ENCODE results near the gene DLEC1.
"Not testable (repeated sequence)": the region's sequence is repeated elsewhere in the genome, so short reads cannot be mapped to it uniquely, and the experiment has no call there.

DLEC1 gene

DNA sequence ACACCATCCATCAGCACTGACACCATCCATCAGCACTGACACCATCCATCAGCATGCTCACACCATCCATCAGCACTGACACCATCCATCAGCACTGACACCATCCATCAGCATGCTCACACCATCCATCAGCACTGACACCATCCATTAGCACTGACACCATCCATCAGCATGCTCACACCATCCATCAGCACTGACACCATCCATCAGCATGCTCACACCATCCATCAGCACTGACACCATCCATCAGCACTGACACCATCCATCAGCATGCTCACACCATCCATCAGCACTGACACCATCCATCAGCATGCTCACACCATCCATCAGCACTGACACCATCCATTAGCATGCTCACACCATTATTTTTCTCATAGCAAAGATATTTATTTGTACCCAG lies 48.3 kb downstream of the DLEC1 start:
- not testable (repeated sequence) for H3K4me3 Mint-ChIP-seq; H3K27ac Mint-ChIP-seq; H3K27me3 Mint-ChIP-seq; H3K4me1 Mint-ChIP-seq (ENCODE audit: low read depth); H3K36me3 Mint-ChIP-seq; H3K9me3 Mint-ChIP-seq (ENCODE audit: low read depth)

DNA sequence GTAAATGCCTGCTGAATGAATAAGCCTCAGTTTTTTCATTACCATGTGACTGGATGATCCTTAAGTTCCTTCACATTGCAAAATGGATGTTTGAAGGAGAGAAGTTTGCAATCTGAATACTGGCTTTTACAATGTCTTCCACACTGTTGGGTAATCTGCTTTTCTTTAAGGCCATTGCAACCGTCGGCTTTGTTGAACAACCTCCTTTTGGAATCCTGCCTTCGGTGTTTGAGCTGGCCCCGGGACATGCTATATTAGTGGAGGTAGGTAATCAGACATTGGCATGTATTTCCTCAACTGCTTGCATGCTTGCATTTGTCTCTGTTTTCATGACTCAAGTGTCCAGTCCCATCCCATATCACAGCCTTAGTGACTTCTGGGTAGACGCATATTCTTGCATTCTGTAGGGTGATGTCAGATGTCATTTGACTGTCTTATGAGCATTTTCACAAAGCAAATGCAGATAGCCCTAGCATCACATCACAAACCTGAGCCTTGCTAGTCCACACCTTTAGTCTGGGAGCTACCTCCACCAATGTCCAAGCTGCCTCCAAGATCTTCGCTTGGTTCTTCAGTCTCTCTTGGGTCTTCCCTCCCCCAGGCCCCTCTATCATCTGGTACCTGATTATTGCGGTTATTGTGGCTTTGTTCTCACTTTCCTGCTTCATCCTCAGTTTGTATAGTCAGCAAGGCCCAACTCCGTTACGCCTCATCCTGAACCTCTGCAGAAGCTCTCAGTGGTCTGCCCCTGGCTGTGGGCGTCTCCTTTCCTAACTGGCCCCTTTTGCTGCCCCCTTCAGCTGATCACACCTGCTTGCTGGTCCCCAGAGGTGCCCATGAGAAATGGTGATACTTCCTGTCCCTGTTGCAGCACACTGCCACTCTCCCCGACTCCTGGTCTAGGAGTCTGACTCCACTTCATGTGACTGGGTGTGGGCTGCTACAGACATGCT lies 49.4 kb downstream of the DLEC1 start:
- Mint-ChIP-seq H3K9me3 (ENCODE audit: low read depth) (peaks cover 4% of the 10 kb centered on the region), H3K36me3 (no peaks in the 10 kb centered on the region), H3K4me1 (ENCODE audit: low read depth) (no peaks in the 10 kb centered on the region), H3K27me3 (no peaks in the 10 kb centered on the region), H3K27ac (no peak overlapping the region), H3K4me3 (no peak overlapping the region)

DNA sequence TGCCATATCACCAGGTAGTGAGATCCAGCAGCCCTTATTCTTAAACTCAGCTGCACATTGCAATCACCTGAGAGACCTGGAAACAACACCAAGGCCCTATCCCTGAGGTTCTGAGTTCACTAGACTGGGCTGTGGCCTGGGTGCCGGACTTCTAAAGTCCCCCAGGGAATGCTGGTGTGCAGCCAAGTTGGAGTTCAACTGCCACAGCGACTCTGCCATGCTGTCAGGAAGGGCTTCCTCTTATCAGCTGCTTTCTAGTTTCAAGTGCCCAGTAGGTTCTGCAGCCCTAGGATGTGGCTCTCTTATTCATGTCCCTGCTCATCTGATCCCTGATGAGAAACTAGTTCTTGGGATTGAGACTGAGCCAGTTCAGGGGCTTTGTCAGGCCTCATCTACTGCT lies 50.2 kb downstream of the DLEC1 start:
- Mint-ChIP-seq H3K27me3 (no peaks in the 10 kb centered on the region), H3K9me3 (ENCODE audit: low read depth) (peaks cover 1% of the 10 kb centered on the region), H3K4me1 (ENCODE audit: low read depth) (no peaks in the 10 kb centered on the region), H3K4me3 (no peak overlapping the region), H3K36me3 (no peaks in the 10 kb centered on the region), H3K27ac (no peak overlapping the region)

DNA sequence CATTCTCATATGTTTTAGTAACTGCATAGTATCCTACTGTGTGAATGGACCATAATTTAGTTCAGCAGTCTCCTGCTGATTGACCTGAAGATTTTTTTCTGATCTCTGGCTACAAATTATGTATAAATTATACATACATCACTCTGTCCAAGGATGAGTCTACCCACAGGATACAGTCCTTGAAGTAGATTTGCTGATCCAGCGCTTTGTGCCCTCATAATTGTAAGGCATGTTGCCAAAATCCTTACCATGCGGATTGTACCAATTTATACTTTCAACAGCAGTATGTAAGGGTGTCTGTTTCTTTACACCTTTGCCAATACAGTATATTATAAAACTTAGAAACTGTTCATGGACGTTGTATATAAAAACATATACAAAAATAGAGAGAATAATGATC lies 51.4 kb downstream of the DLEC1 start:
- no peak overlapping the region for H3K27ac Mint-ChIP-seq
- H3K27me3 Mint-ChIP-seq, result no peaks in the 10 kb centered on the region
- no peaks in the 10 kb centered on the region for H3K36me3 Mint-ChIP-seq
- no peaks in the 10 kb centered on the region for H3K9me3 Mint-ChIP-seq (ENCODE audit: low read depth)
- H3K4me1 Mint-ChIP-seq (ENCODE audit: low read depth), result no peaks in the 10 kb centered on the region
- no peak overlapping the region for H3K4me3 Mint-ChIP-seq

DNA sequence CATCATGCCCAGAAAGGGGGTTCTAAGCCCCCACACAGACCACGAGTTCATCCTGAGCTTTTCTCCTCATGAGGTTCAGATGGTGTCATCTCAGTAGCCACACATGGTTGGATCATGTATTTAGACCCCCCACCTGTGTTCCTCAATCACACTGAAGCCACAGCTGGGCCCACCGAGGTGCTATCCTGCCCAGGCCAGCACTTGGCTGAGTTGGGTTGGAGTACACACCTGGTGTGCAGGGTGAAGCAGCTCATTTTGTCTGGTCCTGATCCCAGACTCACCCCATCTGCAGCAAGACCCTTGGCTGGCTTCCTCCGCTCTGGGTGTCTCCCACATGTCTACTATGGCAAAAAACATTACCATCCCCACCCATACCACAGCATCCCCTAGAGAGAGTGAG lies 56.0 kb downstream of the DLEC1 start:
- H3K4me3 Mint-ChIP-seq, result no peak overlapping the region

GRCh38 chr3:38095669-38096483 lies 56.9 kb downstream of the DLEC1 start:
- Mint-ChIP-seq H3K27me3 (peaks cover 2% of the 10 kb centered on the region), H3K4me3 (no peak overlapping the region), H3K36me3 (no peaks in the 10 kb centered on the region), H3K9me3 (ENCODE audit: low read depth) (no peaks in the 10 kb centered on the region), H3K4me1 (ENCODE audit: low read depth) (no peaks in the 10 kb centered on the region), H3K27ac (no peak overlapping the region)

More for the DNA sequence above, 56.0 kb downstream of the DLEC1 start:
- peaks cover 2% of the 10 kb centered on the region for H3K27me3 Mint-ChIP-seq
- no peaks in the 10 kb centered on the region for H3K4me1 Mint-ChIP-seq (ENCODE audit: low read depth)
- no peaks in the 10 kb centered on the region for H3K9me3 Mint-ChIP-seq (ENCODE audit: low read depth)
- no peaks in the 10 kb centered on the region for H3K36me3 Mint-ChIP-seq
- no peak overlapping the region for H3K27ac Mint-ChIP-seq

GRCh38 chr3:38097446-38098375 lies 58.7 kb downstream of the DLEC1 start:
- Mint-ChIP-seq H3K36me3 (no peaks in the 10 kb centered on the region), H3K9me3 (ENCODE audit: low read depth) (no peaks in the 10 kb centered on the region), H3K27me3 (peaks cover 2% of the 10 kb centered on the region), H3K4me3 (no peak overlapping the region), H3K4me1 (ENCODE audit: low read depth) (no peaks in the 10 kb centered on the region), H3K27ac (no peak overlapping the region)

- Mint-ChIP-seq H3K9me3 (ENCODE audit: low read depth) (no peaks in the 10 kb centered on the region), H3K36me3 (no peaks in the 10 kb centered on the region), H3K27ac (no peak overlapping the region), H3K4me1 (ENCODE audit: low read depth) (no peaks in the 10 kb centered on the region), H3K27me3 (peaks cover 2% of the 10 kb centered on the region), H3K4me3 (no peak overlapping the region)
Measured at GRCh38 chr3:38098376-38098723, 59.3 kb downstream of the DLEC1 start.

DNA sequence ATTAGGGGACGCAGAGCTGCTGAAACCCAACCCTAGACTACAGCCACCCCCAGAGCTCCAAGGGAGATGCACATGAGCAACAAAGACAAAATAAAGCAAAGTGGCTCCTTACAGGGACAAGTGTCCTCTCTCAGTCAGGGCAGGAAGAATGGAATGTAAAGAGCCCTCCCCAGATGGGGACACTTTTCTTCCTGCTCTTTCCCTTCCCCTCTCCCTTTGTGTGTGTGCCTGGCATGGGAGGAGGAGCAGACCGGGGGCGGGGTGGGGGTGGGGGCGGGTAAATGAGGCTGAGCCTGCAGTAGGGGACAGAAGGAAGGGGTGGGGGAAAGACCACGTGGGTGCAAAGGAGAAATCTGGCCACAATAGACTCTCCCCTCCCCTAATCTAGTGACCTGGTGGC lies 60.5 kb downstream of the DLEC1 start:
- no peak overlapping the region for H3K4me3 Mint-ChIP-seq
- H3K4me1 Mint-ChIP-seq (ENCODE audit: low read depth), result no peaks in the 10 kb centered on the region
- no peaks in the 10 kb centered on the region for H3K36me3 Mint-ChIP-seq
- H3K27ac Mint-ChIP-seq, result no peak overlapping the region
- peaks cover 2% of the 10 kb centered on the region for H3K27me3 Mint-ChIP-seq
- H3K9me3 Mint-ChIP-seq (ENCODE audit: low read depth), result no peaks in the 10 kb centered on the region

GRCh38 chr3:38100498-38100897 lies 61.5 kb downstream of the DLEC1 start:
- Mint-ChIP-seq H3K4me1 (ENCODE audit: low read depth) (no peaks in the 10 kb centered on the region), H3K4me3 (no peak overlapping the region), H3K27ac (no peak overlapping the region), H3K27me3 (peaks cover 4% of the 10 kb centered on the region), H3K36me3 (peaks cover 5% of the 10 kb centered on the region), H3K9me3 (ENCODE audit: low read depth) (peaks cover 7% of the 10 kb centered on the region)

DNA sequence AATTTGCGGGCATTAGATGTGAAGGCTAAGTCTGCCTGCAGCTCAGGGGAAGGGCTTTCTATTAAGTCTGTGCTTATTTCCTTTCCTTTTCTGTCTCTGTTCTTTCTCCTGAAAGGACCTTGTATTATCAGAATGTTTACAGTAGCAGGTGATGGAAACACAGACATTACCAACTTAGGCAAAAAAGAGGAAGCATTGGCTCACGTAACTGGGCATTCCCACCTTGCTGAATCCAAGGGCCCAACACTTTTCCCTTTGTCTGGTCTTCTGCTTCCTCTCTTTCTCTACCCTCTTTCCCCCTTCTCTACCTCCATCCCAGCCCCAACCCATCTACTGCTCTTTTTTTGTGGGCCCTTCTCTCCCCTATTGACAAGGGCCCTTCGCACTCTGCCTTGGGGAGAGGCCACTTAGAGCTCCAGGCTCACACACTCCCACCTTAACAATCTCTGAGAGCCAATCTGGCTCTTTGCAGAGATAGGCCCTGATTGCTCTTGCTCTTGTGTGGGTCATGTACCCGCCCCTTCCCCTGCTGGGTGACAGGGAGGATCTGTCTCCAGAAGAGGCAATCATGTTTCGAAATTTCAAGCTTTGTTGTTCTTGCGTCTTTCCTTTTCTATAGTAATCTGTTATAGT lies 62.9 kb downstream of the DLEC1 start:
- Mint-ChIP-seq H3K4me1 (ENCODE audit: low read depth) (no peaks in the 10 kb centered on the region), H3K27ac (no peak overlapping the region), H3K36me3 (peaks cover 10% of the 10 kb centered on the region), H3K4me3 (no peak overlapping the region), H3K27me3 (peaks cover 4% of the 10 kb centered on the region), H3K9me3 (ENCODE audit: low read depth) (peaks cover 11% of the 10 kb centered on the region)

GRCh38 chr3:38102444-38102814 lies 63.4 kb downstream of the DLEC1 start:
- Mint-ChIP-seq H3K4me1 (ENCODE audit: low read depth) (no peaks in the 10 kb centered on the region), H3K27ac (no peak overlapping the region), H3K27me3 (peaks cover 4% of the 10 kb centered on the region), H3K9me3 (ENCODE audit: low read depth) (peaks cover 11% of the 10 kb centered on the region), H3K4me3 (no peak overlapping the region), H3K36me3 (peaks cover 10% of the 10 kb centered on the region)

- Mint-ChIP-seq H3K4me1 (ENCODE audit: low read depth) (no peaks in the 10 kb centered on the region), H3K27ac (no peak overlapping the region), H3K9me3 (ENCODE audit: low read depth) (peaks cover 11% of the 10 kb centered on the region), H3K4me3 (no peak overlapping the region), H3K36me3 (peaks cover 10% of the 10 kb centered on the region), H3K27me3 (peaks cover 2% of the 10 kb centered on the region)
Measured at GRCh38 chr3:38105525-38105924, 66.5 kb downstream of the DLEC1 start.

DNA sequence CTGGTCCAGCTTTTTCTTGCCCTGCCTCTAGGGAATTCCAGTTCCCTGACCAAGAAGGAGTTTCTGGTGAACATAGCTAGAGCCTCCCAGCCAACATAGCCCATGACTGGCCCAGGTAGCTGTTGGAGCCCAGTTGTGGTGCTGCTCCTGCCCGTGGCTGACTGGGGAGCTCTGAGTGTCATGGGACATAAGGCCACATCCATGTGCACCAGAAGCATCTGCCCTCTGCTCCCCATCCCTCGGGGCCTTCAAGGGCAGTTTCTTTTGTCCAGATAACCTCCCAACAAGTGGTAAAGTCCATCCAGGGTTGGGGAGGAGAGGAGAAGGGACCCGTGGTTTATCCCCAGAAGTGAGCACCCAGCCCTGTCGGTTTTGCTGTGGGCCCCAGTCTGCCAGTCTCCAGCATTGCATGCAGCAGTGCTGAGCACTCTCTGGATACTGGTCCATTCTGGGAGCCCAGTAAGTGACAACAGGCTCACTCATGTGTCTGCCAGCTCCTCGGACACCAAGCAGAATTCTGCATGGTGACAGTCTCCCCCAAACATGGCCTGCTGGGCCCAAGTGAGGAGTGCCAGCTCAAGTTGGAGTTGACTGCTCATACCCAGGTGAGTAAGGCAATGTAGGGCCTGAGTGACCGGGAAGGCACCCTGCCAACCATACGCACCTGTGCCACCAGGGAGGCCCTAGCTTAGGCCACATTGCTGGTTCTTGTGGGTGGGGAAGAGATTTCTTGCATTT lies 69.1 kb downstream of the DLEC1 start:
- H3K36me3 Mint-ChIP-seq, result peaks cover 10% of the 10 kb centered on the region
- H3K4me1 Mint-ChIP-seq (ENCODE audit: low read depth), result no peaks in the 10 kb centered on the region
- H3K27me3 Mint-ChIP-seq, result peaks cover 2% of the 10 kb centered on the region
- H3K27ac Mint-ChIP-seq, result no peak overlapping the region
- H3K9me3 Mint-ChIP-seq (ENCODE audit: low read depth), result peaks cover 11% of the 10 kb centered on the region
- H3K4me3 Mint-ChIP-seq, result no peak overlapping the region

Data from activated naive CD8-positive, alpha-beta T cell (primary cell).